Measurements from ENCODE around the gene DCP1A. TPM values are rescaled to one million over a fixed set of nuclear protein-coding genes. Genes with fewer than 3 reads are reported as not detected.
"Not testable (repeated sequence)": the region's sequence is repeated elsewhere in the genome, so short reads cannot be mapped to it uniquely, and the experiment has no call there.

Gene DCP1A
- total RNA-seq, 1 donor from 2014 or later, result 5.0 TPM

DNA sequence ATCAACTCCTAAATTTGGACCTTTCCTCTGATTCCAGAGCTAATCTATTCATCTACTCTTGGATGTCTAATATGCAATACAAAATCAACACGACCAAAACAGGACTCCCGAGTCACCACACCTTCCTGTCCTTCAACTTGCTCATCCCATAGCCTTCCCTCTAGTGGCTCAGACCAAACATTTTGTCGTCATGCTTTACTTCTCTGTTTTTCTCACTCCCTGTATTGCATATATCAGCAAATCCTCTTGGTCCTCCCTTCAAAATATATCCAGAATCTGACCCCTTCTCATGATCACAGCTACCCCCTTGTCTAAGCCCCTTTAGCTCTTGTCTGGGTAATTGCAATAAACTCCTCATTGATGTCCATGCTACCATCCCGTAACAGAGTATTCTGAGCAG lies 30.5 kb upstream of the DCP1A start:
- no peak overlapping the region for H3K4me3 ChIP-seq (ENCODE audit: low read depth, low read length)
- DNase-seq (ENCODE audit: low read depth), result no peak
- no peaks in the 10 kb centered on the region for H3K36me3 ChIP-seq (ENCODE audit: control insufficient read depth, insufficient read depth, low read length)
- TF ChIP-seq, protein P1, sequence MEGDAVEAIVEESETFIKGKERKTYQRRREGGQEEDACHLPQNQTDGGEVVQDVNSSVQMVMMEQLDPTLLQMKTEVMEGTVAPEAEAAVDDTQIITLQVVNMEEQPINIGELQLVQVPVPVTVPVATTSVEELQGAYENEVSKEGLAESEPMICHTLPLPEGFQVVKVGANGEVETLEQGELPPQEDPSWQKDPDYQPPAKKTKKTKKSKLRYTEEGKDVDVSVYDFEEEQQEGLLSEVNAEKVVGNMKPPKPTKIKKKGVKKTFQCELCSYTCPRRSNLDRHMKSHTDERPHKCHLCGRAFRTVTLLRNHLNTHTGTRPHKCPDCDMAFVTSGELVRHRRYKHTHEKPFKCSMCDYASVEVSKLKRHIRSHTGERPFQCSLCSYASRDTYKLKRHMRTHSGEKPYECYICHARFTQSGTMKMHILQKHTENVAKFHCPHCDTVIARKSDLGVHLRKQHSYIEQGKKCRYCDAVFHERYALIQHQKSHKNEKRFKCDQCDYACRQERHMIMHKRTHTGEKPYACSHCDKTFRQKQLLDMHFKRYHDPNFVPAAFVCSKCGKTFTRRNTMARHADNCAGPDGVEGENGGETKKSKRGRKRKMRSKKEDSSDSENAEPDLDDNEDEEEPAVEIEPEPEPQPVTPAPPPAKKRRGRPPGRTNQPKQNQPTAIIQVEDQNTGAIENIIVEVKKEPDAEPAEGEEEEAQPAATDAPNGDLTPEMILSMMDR (IDR thresholded peaks at IDR 0.05; ENCODE audit: insufficient read depth, low read length, severe bottlenecking), result no peak
- FAIRE-seq, result no peak
- H3K27me3 ChIP-seq (ENCODE audit: control insufficient read depth, insufficient read depth, low read length), result peaks cover 3% of the 10 kb centered on the region

DNA sequence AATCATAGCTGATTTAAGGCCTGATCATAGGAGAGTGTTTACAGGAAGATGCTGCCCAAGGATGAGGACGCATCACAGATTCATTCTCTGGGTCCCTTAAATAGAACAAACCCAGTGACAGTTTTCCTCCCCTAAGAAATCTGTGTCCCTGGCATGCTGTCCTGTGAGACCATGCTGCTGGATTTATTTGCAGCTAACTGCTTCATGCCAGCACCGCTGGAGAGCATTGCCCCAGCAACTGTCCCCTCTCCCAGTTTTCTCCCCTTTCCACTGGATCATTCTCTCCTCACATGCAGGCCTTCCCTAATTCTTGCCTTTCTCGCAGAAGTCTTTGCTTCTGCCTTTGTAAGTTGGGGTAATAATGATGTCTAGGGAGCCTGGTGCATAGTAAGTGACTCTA lies 29.3 kb upstream of the DCP1A start:
- no peak overlapping the region for H3K4me3 ChIP-seq (ENCODE audit: low read depth, low read length)
- FAIRE-seq (peak; percentile 66), DNase-seq (ENCODE audit: low read depth) (no peak)
- peaks cover 3% of the 10 kb centered on the region for H3K27me3 ChIP-seq (ENCODE audit: control insufficient read depth, insufficient read depth, low read length)
- H3K36me3 ChIP-seq (ENCODE audit: control insufficient read depth, insufficient read depth, low read length), result no peaks in the 10 kb centered on the region
- TF ChIP-seq, protein P1 (IDR thresholded peaks at IDR 0.05; ENCODE audit: insufficient read depth, low read length, severe bottlenecking), result no peak

DNA sequence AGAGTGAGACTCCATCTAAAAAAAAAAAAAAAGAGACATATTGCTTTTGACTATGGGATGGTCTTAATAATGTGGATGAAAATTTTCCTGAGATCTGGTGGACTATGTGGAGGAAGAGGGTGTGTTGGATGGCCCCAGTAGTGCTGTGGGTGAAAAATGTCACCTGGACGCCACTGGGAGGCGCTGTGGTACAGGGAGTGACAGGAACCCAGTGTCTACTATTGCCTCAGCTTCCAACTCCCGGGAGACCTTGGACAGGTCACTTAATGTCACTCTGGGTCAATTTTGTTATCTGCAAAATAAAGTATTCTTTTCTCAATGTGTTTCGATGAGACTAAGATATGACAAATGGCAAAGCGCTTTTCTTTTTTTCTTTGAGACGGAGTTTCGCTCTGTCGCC lies 27.7 kb upstream of the DCP1A start:
- DNase-seq (ENCODE audit: low read depth), result peak; percentile 53
- Histone ChIP-seq H3K36me3 (ENCODE audit: control insufficient read depth, insufficient read depth, low read length) (no peaks in the 10 kb centered on the region), H3K27me3 (ENCODE audit: control insufficient read depth, insufficient read depth, low read length) (peaks cover 3% of the 10 kb centered on the region), H3K4me3 (ENCODE audit: low read depth, low read length) (no peak overlapping the region)
- peak; percentile 73 for FAIRE-seq
- TF ChIP-seq, protein P1 (IDR thresholded peaks at IDR 0.05; ENCODE audit: insufficient read depth, low read length, severe bottlenecking), result peak; percentile 89

DNA sequence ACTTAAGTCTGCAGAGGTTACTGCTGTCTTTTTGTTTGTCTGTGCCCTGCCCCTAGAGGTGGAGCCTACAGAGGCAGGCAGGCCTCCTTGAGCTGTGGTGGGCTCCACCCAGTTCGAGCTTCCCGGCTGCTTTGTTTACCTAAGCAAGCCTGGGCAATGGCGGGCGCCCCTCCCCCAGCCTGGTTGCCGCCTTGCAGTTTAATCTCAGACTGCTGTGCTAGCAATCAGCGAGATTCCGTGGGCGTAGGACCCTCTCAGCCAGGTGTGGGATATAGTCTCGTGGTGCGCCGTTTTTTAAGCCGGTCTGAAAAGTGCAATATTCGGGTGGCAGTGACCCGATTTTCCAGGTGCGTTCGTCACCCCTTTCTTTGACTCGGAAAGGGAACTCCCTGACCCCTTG lies 23.4 kb upstream of the DCP1A start:
- H3K27me3 ChIP-seq (ENCODE audit: control insufficient read depth, insufficient read depth, low read length); FAIRE-seq; H3K36me3 ChIP-seq (ENCODE audit: control insufficient read depth, insufficient read depth, low read length); DNase-seq (ENCODE audit: low read depth); H3K4me3 ChIP-seq (ENCODE audit: low read depth, low read length): not testable (repeated sequence)

DNA sequence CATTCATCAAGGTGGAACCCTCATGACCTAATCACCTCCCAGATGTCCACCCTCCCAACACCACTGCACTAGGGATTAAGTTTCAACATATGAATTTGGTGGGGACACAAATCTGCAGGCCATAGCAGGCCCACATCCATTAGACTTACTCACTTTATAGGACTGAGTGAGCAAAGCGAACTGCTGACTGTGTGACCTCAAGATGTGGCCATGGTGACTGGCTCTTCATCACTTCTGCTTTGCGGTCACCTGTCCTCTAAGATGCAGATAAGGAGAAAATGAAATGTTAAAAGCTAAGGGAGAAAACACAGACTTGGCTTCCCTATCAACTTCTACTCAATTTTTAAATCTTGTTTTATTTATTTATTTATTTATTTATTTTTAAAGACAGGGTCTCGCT lies 14.5 kb upstream of the DCP1A start:
- H3K36me3 ChIP-seq (ENCODE audit: control insufficient read depth, insufficient read depth, low read length), result no peaks in the 10 kb centered on the region
- TF ChIP-seq, protein P1 (IDR thresholded peaks at IDR 0.05; ENCODE audit: insufficient read depth, low read length, severe bottlenecking), result no peak
- FAIRE-seq, result no peak

DNA sequence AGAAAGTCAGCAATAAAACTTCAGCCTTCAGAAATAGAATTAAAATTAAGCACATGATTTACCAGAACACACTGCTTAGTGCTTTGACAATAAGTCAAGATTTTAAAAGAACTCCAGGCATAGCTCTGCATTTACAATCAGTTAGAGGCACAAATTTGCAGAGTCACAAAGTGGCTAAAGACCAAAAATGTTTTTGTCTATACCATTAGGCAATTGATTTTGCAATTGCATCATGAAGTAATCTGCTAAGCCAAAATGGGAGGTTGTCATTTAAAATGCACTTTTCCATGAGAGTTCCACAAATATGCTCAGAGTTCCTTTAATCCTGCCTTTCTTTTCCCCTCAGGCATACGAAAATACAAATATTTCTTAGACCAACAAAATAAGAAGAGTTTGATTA lies 10.1 kb upstream of the DCP1A start:
- FAIRE-seq, result no peak
- H3K36me3 ChIP-seq (ENCODE audit: control insufficient read depth, insufficient read depth, low read length), result no peaks in the 10 kb centered on the region
- DNase-seq (ENCODE audit: low read depth), result no peak

More for the DNA sequence above, 14.5 kb upstream of the DCP1A start:
- H3K27me3 ChIP-seq (ENCODE audit: control insufficient read depth, insufficient read depth, low read length), result no peaks in the 10 kb centered on the region
- no peak overlapping the region for H3K4me3 ChIP-seq (ENCODE audit: low read depth, low read length)
- DNase-seq (ENCODE audit: low read depth), result no peak

More for the DNA sequence above, 10.1 kb upstream of the DCP1A start:
- H3K4me3 ChIP-seq (ENCODE audit: low read depth, low read length), result no peak overlapping the region
- TF ChIP-seq, protein P1 (IDR thresholded peaks at IDR 0.05; ENCODE audit: insufficient read depth, low read length, severe bottlenecking), result no peak
- H3K27me3 ChIP-seq (ENCODE audit: control insufficient read depth, insufficient read depth, low read length), result no peaks in the 10 kb centered on the region

Measured in bronchial epithelial cell (primary cell).